ENCODE results near the gene GEMIN7.

The GEMIN7 gene

GRCh38 chr19:45128806-45129205 is 49.7 kb downstream of the GEMIN7 start:
- DNase-seq (ENCODE audit: low read depth) = no peak

GRCh38 chr19:45130236-45130635 is 51.2 kb downstream of the GEMIN7 start:
- no peak for DNase-seq (ENCODE audit: low read depth)

- peak; percentile 28 for DNase-seq (ENCODE audit: low read depth)
Observed at GRCh38 chr19:45130888-45131615, 52.0 kb downstream of the GEMIN7 start.

GRCh38 chr19:45133661-45134060 is 54.6 kb downstream of the GEMIN7 start:
- no peak for DNase-seq (ENCODE audit: low read depth)

DNA sequence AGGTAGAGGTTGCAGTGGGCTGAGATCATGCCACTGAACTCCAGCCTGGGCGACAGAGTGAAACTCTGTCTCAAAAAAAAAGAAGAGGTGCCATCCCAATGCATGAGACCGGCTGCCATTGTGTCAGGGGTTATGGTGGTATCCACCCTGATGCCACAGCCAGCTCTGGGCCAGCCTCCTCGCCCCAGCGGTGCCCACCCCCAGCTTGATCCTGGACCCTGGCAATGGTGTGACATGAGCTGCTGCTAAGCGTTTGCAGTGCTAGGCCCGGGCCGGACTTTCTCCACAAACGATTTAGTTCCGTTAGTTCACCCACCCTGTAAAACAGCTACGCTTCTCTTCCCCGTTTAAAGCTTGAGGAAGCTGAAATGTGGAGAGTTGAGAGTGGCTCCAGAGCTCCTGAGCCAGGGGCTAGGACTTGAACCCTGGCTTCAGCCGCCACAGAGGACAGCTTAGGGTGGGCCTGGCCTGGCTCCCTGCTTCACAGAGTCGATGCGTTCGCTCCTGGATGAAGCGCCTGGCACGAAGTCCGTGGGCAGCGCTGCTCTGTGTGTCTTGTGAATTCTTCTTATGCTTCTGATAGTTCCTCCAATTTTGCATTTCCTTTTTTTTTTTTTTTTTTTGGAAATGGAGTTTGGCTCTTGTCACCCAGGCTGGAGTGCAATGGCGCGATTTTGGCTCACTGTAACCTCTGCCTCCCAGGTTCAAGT is 56.3 kb downstream of the GEMIN7 start:
- no peak for DNase-seq (ENCODE audit: low read depth)

DNA sequence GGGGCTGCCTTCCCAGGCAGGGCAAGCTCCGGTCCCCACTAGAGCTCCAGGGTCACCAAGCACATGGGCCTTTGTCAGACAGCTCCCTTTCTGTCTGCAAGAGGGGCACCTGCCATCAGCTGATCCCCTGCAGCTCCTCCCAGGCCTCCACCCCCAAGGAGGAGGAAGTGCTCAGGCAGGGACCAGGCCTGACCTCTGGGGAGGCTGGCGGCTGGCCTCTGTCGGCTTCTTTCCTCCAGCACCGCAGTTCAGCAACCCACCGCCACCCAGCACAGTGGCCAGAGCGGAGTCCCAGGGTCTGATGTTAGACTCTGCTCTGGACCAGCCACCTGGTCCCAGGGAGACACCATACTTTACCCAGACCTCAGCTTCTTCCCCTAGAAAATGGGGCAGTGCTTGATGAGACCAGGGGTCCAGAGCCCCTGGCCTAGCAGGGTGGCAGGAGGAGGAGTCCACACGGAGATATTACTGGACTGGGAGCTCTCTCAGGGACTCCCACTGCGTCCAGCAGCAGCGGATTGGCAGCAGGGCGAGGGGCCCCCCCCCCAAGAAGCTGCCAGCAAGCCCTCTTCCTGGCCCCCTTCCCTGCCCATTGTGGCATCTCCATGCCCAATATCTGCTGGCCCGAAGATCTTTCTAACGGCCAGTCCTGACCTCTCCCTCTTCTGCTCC is 57.6 kb downstream of the GEMIN7 start:
- DNase-seq (ENCODE audit: low read depth) = no peak

- no peak for DNase-seq (ENCODE audit: low read depth)
Observed at GRCh38 chr19:45137179-45137761, 58.2 kb downstream of the GEMIN7 start.

- DNase-seq (ENCODE audit: low read depth) = no peak
Observed at GRCh38 chr19:45138303-45138751, 59.3 kb downstream of the GEMIN7 start.

GRCh38 chr19:45139286-45140143 is 60.5 kb downstream of the GEMIN7 start:
- no peak for DNase-seq (ENCODE audit: low read depth)

DNA sequence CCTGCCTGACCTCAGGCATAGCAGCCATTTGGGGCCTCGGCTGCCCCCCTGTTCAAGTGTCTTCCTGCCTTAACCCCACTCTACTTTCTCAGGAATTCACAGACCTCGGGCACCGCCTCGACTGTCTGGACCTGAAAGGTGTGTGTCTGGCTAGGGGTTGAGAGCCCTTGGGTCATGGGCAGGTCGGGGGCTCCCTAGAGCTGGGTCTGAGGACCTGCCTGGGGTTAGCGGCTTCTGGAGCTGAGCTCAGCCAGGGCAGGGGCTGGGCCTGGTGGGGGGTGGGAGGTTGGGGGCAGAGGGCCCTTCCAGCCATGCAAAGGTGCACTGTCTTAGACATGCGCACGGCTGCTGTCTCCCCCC is 61.1 kb downstream of the GEMIN7 start:
- no peak for DNase-seq (ENCODE audit: low read depth)

DNA sequence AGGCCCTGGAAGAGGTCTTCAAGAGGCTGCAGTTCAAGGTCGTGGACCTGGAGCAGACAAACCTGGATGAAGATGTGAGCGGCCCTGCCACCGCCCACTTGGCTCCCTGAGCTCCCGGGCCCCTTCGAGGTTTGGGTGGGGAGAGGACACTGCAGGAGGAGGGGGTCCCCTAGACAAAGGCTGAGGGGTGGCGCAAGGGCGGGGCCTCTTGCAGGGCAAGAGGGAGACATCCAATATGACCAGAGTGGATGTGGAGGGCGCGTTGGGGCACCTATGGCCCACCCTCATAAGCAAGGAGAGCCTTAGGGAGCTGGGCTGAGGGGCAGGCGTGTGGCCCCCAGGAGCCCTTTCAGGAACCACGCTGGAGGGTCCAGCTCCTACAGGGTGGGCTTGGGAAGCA is 61.5 kb downstream of the GEMIN7 start:
- no peak for DNase-seq (ENCODE audit: low read depth)
